ENCODE results near the gene FUCA1. TPM values are rescaled to one million over a fixed set of nuclear protein-coding genes. Genes with fewer than 3 reads are reported as not detected.

Gene FUCA1
- total RNA-seq, 2 donors from 2014 or later: 21.3 to 27.0 TPM

DNA sequence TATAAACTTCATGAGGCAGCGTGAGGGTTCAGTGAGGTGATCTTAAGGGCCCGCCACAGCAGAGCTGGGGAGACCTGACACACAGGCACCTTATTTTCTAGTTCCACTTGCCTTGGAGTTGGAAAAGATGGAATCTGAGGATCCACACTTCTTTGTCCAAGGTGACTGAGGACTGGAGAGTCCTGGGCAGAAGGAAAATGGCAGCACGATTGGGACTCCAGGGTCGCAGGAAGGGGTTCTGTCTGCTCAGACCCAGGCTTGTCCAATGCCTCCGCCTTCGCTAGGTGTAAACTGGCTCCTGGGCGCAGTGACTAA lies 68.9 kb downstream of the FUCA1 start:
- intact Hi-C loops (cut with DNase I): no loop called here

DNA sequence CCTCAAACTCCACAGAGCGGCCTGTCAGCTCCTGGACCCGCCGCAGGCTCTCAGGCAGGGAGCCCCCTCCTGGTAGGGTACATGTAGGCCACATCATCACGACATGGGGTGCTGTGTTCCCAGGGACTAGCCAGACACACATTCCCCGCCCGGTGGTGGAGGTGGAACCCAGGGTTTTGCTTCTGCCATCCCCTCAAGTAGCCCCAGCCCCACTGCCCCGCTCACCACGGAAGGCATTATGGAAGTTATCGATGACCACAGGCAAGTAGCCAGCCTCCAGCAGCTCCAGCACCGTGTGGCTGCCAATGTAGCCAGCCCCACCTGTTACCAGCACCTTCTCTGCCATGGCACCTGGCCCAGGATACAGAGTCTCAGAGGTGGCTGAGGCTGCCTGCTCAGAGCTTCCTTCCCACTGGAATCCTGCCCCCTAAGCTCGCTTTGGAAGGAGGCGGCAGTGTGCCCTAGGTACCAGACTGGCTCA lies 69.4 kb downstream of the FUCA1 start:
- whole genome bisulfite sequencing, 2 donors: 53% methylated on average over 10 of the region's 12 CpGs; no CpG with 5 or more reads in 1 of the 2 donors
- Histone ChIP-seq H3K36me3 (replicated peaks in 1 of 2; ENCODE audit: insufficient read depth in 1 of 2, low read depth in 2 of 2) (no peaks in the 10 kb centered on the region), H3K4me1 (peaks cover 33% of the 10 kb centered on the region), H3K4me3 (no peak overlapping the region), H3K27ac (peak overlapping the region; percentile 94 to 97 (median 96)), H3K27me3 (no peaks in the 10 kb centered on the region), H3K9me3 (no peaks in the 10 kb centered on the region)
- ATAC-seq: no peak
- intact Hi-C loops (cut with DNase I): no loop called here
- TF ChIP-seq, protein P1, sequence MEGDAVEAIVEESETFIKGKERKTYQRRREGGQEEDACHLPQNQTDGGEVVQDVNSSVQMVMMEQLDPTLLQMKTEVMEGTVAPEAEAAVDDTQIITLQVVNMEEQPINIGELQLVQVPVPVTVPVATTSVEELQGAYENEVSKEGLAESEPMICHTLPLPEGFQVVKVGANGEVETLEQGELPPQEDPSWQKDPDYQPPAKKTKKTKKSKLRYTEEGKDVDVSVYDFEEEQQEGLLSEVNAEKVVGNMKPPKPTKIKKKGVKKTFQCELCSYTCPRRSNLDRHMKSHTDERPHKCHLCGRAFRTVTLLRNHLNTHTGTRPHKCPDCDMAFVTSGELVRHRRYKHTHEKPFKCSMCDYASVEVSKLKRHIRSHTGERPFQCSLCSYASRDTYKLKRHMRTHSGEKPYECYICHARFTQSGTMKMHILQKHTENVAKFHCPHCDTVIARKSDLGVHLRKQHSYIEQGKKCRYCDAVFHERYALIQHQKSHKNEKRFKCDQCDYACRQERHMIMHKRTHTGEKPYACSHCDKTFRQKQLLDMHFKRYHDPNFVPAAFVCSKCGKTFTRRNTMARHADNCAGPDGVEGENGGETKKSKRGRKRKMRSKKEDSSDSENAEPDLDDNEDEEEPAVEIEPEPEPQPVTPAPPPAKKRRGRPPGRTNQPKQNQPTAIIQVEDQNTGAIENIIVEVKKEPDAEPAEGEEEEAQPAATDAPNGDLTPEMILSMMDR (IDR thresholded peaks at IDR 0.05): peak in 2 of 7 experiments; percentile 7 to 14
- no peak for TF ChIP-seq POLR2A (IDR thresholded peaks at IDR 0.05)
- peak; percentile 65 to 87 (median 77) for DNase-seq

More for the DNA sequence above, 68.9 kb downstream of the FUCA1 start:
- no peak overlapping the region for H3K4me3 ChIP-seq
- no peak for TF ChIP-seq POLR2A (IDR thresholded peaks at IDR 0.05)
- no peaks in the 10 kb centered on the region for H3K9me3 ChIP-seq
- H3K4me1 ChIP-seq: peaks cover 33% of the 10 kb centered on the region
- DNase-seq (no peak), ATAC-seq (no peak)
- no peaks in the 10 kb centered on the region for H3K36me3 ChIP-seq (replicated peaks in 1 of 2; ENCODE audit: insufficient read depth in 1 of 2, low read depth in 2 of 2)
- H3K27ac ChIP-seq: peak overlapping the region; percentile 94 to 97 (median 96)
- no peaks in the 10 kb centered on the region for H3K27me3 ChIP-seq
- WGBS, 2 donors: 53 to 75% methylated on average over 7 of the region's 7 CpGs

DNA sequence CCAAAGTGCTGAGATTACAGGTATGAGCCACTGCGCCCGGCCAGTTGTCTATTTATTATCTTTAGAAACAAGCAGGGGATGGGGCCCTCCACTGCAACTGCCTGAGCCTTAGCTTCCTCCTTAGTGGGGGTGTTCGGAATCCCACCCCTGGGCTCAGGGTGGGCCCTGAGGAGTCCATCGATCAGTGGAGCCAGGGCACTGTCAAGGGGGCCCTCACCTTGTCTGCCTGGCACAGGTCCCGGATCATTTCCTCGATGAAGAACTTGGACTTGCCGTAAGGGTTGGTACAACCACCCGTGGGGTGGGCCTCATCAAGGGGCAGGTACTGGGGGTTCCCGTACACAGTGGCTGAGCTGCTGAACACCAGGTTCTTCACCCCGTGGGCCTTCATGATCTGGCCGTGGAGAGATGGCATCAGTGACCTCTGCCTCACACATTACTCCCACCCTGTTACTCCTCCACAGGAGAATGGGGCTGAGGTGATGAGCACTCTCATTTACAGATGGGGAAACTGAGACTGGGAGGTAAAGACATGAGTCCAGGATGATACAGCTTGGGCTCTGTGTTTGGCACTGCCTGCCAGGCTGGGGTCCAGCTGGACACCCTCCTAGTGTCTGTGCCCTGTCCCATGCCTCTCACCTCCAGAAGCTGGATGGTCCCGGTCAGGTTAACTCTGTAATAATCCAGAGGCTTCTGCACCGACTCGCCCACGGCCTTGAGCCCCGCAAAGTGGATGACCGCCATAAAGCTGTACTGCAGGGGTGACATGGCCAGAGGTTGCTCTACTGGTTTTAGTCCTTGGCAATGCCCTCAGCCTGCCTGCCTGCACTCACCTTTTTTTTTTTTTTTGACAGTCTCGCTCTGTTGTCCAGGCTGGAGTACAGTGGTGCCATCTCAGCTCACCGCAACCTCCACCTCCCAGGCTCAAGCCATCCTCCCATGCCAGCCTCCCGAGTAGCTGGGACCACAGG lies 70.3 kb downstream of the FUCA1 start:
- H3K27me3 ChIP-seq: no peaks in the 10 kb centered on the region
- no peak overlapping the region for H3K4me3 ChIP-seq
- WGBS, 2 donors: 45 to 59% methylated on average over 13 to 20 of the region's 20 CpGs
- intact Hi-C loops (cut with DNase I): no loop called here
- H3K27ac ChIP-seq: peak overlapping the region in 1 of 4 donors; percentile 96
- H3K9me3 ChIP-seq: no peaks in the 10 kb centered on the region
- peaks cover 43% of the 10 kb centered on the region for H3K4me1 ChIP-seq
- peak in 3 of 4 donors; percentile 23 to 56 (median 49) for DNase-seq
- no peaks in the 10 kb centered on the region for H3K36me3 ChIP-seq (replicated peaks in 1 of 2; ENCODE audit: insufficient read depth in 1 of 2, low read depth in 2 of 2)
- no peak for ATAC-seq
- no peak for TF ChIP-seq POLR2A (IDR thresholded peaks at IDR 0.05)
- TF ChIP-seq, protein P1 (IDR thresholded peaks at IDR 0.05): no peak

DNA sequence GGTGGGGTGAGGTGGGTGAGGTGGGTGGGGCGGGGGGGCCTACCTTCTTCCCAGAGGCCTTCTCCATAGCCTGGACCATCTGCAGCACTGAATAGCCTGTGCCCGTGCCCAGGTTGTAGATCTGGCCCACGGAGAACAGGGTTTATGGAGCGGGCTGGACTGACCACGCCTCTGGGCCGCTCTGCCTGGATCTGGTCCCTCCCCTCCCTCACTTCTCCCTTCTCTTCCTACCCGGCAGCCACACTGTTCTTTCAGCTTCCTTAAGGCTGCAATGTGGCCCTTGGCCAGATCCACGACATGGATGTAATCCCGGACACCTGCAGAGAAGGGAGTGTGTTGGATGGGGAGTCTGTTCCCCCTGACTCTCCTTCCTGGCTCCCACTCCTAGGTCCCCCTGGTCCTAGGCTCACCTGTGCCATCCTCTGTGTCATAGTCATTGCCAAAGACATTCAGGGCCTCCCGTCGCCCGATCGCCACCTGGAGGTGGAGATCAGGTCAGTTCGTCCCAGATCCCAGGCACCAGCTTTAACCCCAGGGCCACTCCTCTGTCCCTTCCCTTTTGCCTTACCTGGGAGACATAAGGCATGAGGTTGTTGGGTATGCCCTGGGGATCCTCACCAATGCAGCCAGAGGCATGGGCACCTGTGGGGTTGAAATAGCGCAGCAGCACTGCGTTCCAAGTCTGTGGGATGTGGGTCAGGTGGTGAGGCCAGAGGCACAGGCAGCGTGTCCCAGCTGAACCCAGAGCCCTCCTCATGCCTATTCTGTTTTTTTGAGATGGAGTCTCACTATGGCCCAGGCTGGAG lies 71.4 kb downstream of the FUCA1 start:
- ATAC-seq: no peak
- intact Hi-C loops (cut with DNase I): no loop called here

More for the DNA sequence above, 71.4 kb downstream of the FUCA1 start:
- no peak overlapping the region for H3K4me3 ChIP-seq
- H3K27me3 ChIP-seq: no peaks in the 10 kb centered on the region
- H3K9me3 ChIP-seq: no peaks in the 10 kb centered on the region
- TF ChIP-seq POLR2A (IDR thresholded peaks at IDR 0.05): no peak
- TF ChIP-seq, protein P1 (IDR thresholded peaks at IDR 0.05): peak in 4 of 7 experiments; percentile 19 to 35 (median 29)
- no peaks in the 10 kb centered on the region for H3K36me3 ChIP-seq (replicated peaks in 1 of 2; ENCODE audit: insufficient read depth in 1 of 2, low read depth in 2 of 2)
- peaks cover 49% of the 10 kb centered on the region for H3K4me1 ChIP-seq
- WGBS, 2 donors: 63 to 77% methylated on average over 16 of the region's 17 CpGs
- no peak overlapping the region for H3K27ac ChIP-seq
- peak in 1 of 4 donors; percentile 32 for DNase-seq
